Left renal cortex interstitium (tissue), 4 donors: ENCODE measurements around the gene AFAP1. TPM values are rescaled to one million over a fixed set of nuclear protein-coding genes. Genes with fewer than 3 reads are reported as not detected.

Experiments
- DNase-seq, 4 donors: peaks; one replicate each; pipeline ENCODE4 v3.0.0-alpha.2; 2013; ENCODE audit warnings: low read depth in 4 of 4, low spot score in 2 of 4, missing footprints in 1 of 4
- polyA plus RNA-seq, 4 donors: library from polyadenylated mRNA; unstranded; fragments of 120-200 nt; gene quantifications; one replicate each; pipeline ENCODE4 v1.2.1, GENCODE V29; 2013; ENCODE audit not compliant: insufficient read length in 4 of 4

AFAP1 gene
- polyA plus RNA-seq, 4 donors, result 19.5 to 26.5 (median 24.7) TPM

DNA sequence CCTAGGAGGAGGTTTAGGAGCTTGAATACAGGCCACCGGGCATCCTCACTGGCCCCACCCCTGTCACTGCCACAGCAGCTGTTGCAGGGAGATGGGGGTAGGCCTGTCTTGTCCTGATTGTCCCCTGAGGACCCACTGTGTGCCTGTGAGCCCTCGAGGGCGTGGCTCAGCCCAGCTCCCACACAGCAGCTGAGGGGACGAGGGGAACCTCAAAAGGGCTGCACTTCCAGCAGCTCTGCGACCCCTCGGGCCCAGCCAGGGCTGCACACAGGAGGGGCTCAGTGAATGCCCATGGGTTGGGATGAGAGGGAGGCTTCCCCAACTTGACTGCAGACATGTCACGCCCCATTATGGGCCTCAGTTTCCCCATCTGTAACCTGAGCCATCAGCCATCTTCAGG is 225.9 kb downstream of the AFAP1 start:
- no peak for DNase-seq

DNA sequence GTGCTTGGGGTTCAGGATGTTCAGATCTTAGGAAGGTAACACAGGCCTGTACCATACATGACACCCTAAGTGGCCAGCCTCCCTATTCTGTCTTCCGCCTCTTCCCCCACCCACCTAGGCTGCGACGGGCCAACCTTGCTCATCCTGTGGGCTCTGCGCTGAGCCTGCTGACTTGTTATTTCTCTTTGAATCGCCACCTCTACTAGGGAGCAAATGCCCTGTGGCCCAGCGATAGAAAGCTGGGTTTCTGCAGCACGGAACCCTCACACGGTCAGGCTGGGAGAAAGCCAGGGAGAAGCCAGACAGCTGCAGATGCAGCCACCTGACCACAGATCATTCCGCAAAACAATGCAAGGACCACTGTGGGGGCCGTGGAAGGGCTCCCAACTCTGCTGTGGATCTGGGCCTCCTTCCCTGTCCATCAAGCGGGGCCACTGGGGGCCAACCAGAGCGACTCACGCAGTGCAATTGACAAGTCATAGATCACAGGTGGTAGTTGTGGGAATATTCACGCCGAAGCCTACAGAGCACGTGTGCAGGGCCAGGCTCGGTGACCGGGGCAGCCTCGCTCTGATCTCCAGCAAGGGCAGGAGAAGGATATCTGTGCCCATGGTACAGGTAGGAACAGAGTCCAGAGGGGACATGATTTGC is 227.5 kb downstream of the AFAP1 start:
- no peak for DNase-seq

DNA sequence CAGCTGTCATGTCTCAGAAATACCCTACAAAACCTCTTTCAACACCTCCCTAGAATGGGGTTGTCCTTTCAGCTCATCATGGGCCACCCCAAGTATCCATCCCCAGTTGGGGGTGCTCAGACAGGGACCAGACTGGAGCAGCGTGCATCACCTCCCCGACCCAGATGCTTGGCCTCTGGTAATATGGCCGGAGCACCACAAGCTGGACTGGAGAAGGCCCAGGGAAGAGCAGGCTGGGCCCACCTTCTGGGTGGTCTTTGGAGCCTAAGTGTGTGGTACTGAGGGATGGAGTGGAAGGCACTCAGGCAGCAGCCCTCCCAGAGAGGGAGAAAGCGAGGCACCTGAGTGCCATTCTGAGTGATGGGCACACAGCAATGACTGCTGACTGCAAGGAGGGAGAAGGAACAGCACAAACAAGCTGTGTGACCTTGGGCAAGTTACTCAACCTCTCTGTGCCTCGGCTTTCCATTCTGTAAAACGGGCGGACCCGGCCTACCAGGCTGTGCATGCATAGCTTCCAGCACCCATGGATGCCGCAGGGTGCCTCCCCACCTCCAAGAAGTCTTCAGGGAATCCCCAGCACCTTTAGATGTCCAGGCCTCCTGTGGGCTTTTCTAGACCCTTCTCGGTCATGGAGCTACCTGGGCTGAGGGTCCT is 228.2 kb downstream of the AFAP1 start:
- no peak for DNase-seq

DNA sequence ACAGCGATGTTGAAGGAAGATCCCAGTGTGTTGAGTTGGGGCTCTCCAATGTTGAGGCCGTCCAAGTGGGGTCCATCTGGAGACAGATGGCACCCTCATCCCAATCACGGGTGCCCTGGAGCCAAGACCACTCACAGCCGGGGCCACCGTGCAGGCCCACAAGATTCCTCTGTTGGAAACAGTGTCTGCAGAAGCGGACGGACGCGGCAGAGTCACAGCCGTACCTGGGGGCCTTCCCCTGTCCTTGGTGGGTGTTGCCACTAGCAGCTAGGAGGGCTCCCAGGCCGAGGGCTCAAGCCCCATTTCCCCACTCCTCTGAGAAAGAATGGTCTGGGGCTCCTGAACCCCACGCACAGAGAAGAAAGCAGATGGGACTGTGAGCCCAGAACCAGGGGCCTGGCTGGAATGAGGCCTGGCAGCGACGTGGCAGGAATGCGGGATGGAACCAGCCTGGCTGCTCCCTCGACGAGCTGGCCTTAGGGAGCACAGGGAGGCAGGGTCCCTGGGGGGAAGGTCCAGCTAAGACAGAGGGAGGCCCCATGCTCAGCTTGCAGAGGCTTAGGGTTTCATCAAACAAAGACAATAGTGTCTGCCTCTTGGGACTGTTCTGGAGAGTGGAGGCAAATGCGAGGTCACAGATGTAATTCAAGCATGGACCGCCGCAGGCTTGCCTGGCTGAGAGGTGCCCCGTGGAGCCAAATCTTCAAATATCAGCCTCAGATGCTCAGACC is 228.9 kb downstream of the AFAP1 start:
- DNase-seq, result no peak

DNA sequence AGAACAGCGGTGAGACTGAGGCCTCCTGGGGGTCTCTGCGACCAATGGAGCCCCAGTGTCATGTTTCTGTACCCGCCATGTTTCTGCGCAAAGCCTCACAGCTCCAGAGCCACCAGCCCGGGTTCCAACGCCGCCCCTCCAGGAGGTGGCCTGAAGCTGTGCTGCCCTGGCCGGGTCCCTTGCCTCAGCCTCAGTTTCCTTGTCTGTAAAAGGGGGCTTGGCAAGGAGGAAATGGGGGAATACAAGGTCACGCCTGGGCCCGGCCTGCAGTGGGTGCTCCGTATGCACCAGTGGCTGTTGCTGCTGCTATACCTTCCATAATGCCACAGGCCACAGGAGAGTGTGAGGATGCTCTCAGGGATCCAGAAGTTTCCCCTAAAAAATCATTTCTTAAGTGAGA is 229.5 kb downstream of the AFAP1 start:
- no peak for DNase-seq

DNA sequence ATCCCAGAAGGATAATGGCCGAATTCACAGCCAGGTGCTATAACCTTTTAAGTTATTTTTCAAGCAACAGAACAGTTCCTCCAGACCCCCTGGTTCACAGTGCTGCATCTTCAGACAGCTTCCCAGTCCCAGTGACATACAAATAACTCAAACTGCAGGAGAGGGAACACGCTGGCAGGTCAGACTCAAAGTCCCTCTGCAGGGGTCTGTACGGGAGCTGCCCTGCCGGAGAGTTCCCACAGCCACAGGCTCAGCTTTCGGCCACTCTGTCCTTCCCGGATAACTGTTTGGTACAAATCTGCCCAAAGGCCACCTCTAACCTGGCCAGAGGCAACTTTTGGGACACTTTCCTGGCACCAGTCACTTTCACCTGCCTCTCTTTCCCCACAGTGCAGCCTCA is 230.2 kb downstream of the AFAP1 start:
- no peak for DNase-seq

DNA sequence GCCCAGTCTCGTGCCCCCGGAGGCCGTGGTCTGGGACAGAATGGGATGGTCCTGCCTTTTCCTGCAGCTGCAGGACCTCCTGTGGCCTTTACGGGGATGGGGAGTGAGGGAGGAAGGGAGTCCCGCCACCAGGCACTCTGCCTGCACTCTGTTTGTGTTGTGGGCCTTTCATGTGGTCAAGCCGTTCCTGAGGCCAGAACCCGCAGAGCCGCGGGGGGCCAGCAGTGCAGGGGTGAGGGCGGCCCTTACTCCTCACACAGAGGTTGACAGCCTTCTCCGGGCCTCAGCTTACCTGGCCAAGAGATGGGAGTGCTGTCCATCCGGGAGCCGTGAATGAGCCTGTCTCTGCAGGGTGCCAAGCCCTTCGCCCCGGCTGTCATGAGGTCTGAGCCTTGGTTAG is 230.7 kb downstream of the AFAP1 start:
- DNase-seq, result no peak

Other genes starting within 250 kb of the AFAP1 start
- gene ABLIM2, start 219.0 kb upstream of the AFAP1 start, polyA plus RNA-seq, result 1 to 10 TPM; 6.2 to 8.4 (median 6.8) TPM